PC-3 (cell line): Measurements from ENCODE around the gene NLGN1. TPM values are rescaled to one million over a fixed set of nuclear protein-coding genes. Genes with fewer than 3 reads are reported as not detected.

Source experiments
- ATAC-seq: fragments of 200-7000 bp; cut with Tn5 transposase; 2 replicates; pipeline ENCODE4 v1.9.1; 2020; ENCODE audit warnings: mild to moderate bottlenecking, moderate library complexity
- BruUV-seq: library from RNA; stranded (reverse); fragments of 400-500 nt; replicated peaks from 2 replicates; lab custom pipeline; 2021; lab: Mats Ljungman, UMichigan
- CTCF ChIA-PET: fragments of 300-600 bp; sonication (Branson Sonifier 250); formaldehyde crosslinking; loops from one replicate; lab custom pipeline; 2022; ENCODE audit warnings: antibody characterized with exemption; lab: Charles Lee
- POLR2A ChIA-PET: fragments of 300-600 bp; sonication (Branson Sonifier 250); formaldehyde crosslinking; loops from one replicate; lab custom pipeline; 2022; ENCODE audit warnings: antibody characterized with exemption; ENCODE audit not compliant: unreplicated experiment; lab: Charles Lee
- DNase-seq: peaks from one replicate; pipeline ENCODE4 v3.0.0-alpha.2; 2015
- H2AFZ ChIP-seq: fragments of 300-600 bp; sonication (generic); 2 replicates; pipeline ENCODE4 v1.6.0; 2016; ENCODE audit warnings: antibody characterized with exemption, low read length
- H3F3A ChIP-seq: fragments of 300-600 bp; sonication (generic); one replicate; pipeline ENCODE4 v1.6.0; 2017; ENCODE audit warnings: antibody characterized with exemption, low read length, control low read depth, mild to moderate bottlenecking; ENCODE audit not compliant: unreplicated experiment
- H3K27ac ChIP-seq: fragments of 300-600 bp; sonication (generic); 2 replicates; pipeline ENCODE4 v1.5.1; 2016; ENCODE audit warnings: mild to moderate bottlenecking, low read length
- H3K27me3 ChIP-seq: fragments of 300-600 bp; sonication (generic); 2 replicates; pipeline ENCODE4 v1.6.1; 2016; ENCODE audit warnings: low read length, mixed read lengths
- H3K36me3 ChIP-seq: fragments of 300-600 bp; sonication (generic); 2 replicates; pipeline ENCODE4 v1.6.1; 2016; ENCODE audit warnings: low read depth, mixed run types, low read length, mixed read lengths
- H3K4me1 ChIP-seq: fragments of 300-600 bp; sonication (generic); 2 replicates; pipeline ENCODE4 v1.5.1; 2016; ENCODE audit warnings: low read length; ENCODE audit not compliant: insufficient read depth
- H3K4me2 ChIP-seq: fragments of 300-600 bp; sonication (generic); 2 replicates; pipeline ENCODE4 v1.6.0; 2016; ENCODE audit warnings: low read length
- H3K4me3 ChIP-seq: fragments of 300-600 bp; sonication (generic); 2 replicates; pipeline ENCODE4 v1.5.1; 2016; ENCODE audit warnings: mild to moderate bottlenecking, low read length, mixed read lengths
- H3K79me2 ChIP-seq: fragments of 300-600 bp; sonication (generic); 2 replicates; pipeline ENCODE4 v1.6.1; 2017; ENCODE audit warnings: low read length, mixed read lengths
- H3K9ac ChIP-seq: fragments of 300-600 bp; sonication (generic); 2 replicates; pipeline ENCODE4 v1.6.0; 2016; ENCODE audit warnings: mild to moderate bottlenecking, low read length
- H3K9me2 ChIP-seq: fragments of 300-600 bp; sonication (generic); replicated peaks from 2 replicates; pipeline ENCODE4 v1.6.1; 2016; ENCODE audit warnings: mixed run types, low read length, mixed read lengths
- H3K9me3 ChIP-seq: fragments of 300-600 bp; sonication (generic); 2 replicates; pipeline ENCODE4 v1.6.1; 2016; ENCODE audit warnings: low read length, mixed read lengths
- H4K20me1 ChIP-seq: fragments of 300-600 bp; sonication (generic); 2 replicates; pipeline ENCODE4 v1.6.1; 2016; ENCODE audit warnings: low read length, mixed read lengths
- EZH2 ChIP-seq: fragments of 300-600 bp; sonication (generic); IDR thresholded peaks from one replicate; pipeline ENCODE4 v1.6.1; 2017; ENCODE audit warnings: antibody characterized with exemption, mild to moderate bottlenecking, low read length; ENCODE audit not compliant: unreplicated experiment
- EZH2phosphoT487 ChIP-seq: fragments of 300-600 bp; sonication (generic); IDR thresholded peaks from 2 replicates; pipeline ENCODE4 v1.6.1; 2018; ENCODE audit warnings: mild to moderate bottlenecking, antibody characterized with exemption, low read length, borderline replicate concordance
- intact Hi-C: fragments of 100-400 bp; cut with micrococcal nuclease; formaldehyde crosslinking; loops from 2 replicates; pipeline ENCODE4 v1.9.0; 2023
- total RNA-seq: library from RNA; depleted of rRNA; stranded (reverse); fragments of >200 nt; gene quantifications from 2 replicates; pipeline ENCODE4 v1.2.3, GENCODE V29; 2014
- TF ChIP-seq, protein P1 (sequence below): fragments of 300-600 bp; sonication (generic); conservative IDR thresholded peaks from 2 replicates; pipeline ENCODE4 v1.5.1; 2017; ENCODE audit warnings: antibody characterized with exemption, low read depth, mild to moderate bottlenecking, low read length

Gene NLGN1
- total RNA-seq, 1 experiment from 2014 or later: 0.77 TPM

DNA sequence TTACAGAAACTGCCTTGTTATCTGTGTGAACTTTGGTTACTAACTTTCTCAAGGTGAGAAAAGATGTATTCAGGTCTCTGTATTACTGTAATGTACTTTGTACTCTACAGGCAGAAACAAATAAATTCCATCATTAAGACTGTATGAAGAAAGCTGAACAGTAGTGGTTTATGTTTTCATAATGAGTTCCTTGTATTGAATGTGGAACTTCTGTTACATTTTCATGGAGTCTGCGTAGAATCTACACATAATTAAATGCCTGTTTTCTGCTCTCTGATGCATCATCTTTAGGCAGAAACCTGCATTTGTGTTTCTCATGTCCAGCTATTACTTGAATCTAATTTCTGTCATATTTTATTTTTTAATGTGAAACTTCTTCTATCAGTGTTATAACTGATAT is 302.8 kb downstream of the NLGN1 start:
- Histone ChIP-seq H3K27me3 (no peaks in the 10 kb centered on the region), H3K9ac (no peak overlapping the region), H2AFZ (no peak overlapping the region), H4K20me1 (no peaks in the 10 kb centered on the region), H3K79me2 (no peaks in the 10 kb centered on the region), H3K4me3 (no peak overlapping the region), H3K4me2 (no peak overlapping the region), H3K9me3 (no peaks in the 10 kb centered on the region), H3F3A (no peaks in the 10 kb centered on the region), H3K9me2 (no peaks in the 10 kb centered on the region), H3K4me1 (no peaks in the 10 kb centered on the region), H3K36me3 (no peaks in the 10 kb centered on the region), H3K27ac (no peak overlapping the region)
- ATAC-seq: no peak
- ChIA-PET POLR2A (no interaction called here), CTCF (no interaction called here)
- DNase-seq: no peak
- intact Hi-C loops: no loop called here
- no TSS peak for BruUV-seq
- TF ChIP-seq, protein P1, sequence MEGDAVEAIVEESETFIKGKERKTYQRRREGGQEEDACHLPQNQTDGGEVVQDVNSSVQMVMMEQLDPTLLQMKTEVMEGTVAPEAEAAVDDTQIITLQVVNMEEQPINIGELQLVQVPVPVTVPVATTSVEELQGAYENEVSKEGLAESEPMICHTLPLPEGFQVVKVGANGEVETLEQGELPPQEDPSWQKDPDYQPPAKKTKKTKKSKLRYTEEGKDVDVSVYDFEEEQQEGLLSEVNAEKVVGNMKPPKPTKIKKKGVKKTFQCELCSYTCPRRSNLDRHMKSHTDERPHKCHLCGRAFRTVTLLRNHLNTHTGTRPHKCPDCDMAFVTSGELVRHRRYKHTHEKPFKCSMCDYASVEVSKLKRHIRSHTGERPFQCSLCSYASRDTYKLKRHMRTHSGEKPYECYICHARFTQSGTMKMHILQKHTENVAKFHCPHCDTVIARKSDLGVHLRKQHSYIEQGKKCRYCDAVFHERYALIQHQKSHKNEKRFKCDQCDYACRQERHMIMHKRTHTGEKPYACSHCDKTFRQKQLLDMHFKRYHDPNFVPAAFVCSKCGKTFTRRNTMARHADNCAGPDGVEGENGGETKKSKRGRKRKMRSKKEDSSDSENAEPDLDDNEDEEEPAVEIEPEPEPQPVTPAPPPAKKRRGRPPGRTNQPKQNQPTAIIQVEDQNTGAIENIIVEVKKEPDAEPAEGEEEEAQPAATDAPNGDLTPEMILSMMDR: no peak
- no peak for TF ChIP-seq EZH2phosphoT487
- TF ChIP-seq EZH2: no peak

DNA sequence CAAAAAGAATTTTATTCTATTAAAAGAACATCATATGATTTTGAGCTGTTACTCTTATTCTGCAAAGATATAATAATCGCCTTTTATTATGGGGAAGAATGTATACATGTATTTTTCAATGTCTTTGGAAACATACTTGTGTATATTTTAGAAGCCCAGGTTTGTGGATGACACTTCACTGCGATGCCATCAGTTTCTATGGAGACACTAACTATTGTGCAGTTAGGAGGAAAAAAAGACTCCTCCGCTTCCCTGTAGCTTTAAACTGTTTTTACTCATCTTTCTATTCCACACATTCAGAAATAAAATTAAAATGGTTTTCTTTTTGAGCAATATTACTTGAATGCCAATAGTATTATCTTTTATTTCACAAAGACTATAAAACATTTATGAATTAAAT is 305.0 kb downstream of the NLGN1 start:
- no peaks in the 10 kb centered on the region for H3K27me3 ChIP-seq
- ChIA-PET POLR2A (no interaction called here), CTCF (no interaction called here)
- H3K79me2 ChIP-seq: no peaks in the 10 kb centered on the region
- no peaks in the 10 kb centered on the region for H3K36me3 ChIP-seq
- DNase-seq: no peak
- H3F3A ChIP-seq: no peaks in the 10 kb centered on the region
- no peak overlapping the region for H3K9ac ChIP-seq
- no peak for TF ChIP-seq EZH2
- TF ChIP-seq, protein P1: no peak
- no peak overlapping the region for H3K4me3 ChIP-seq
- no peaks in the 10 kb centered on the region for H3K4me1 ChIP-seq
- no peak for ATAC-seq
- H3K27ac ChIP-seq: no peak overlapping the region
- no peak overlapping the region for H2AFZ ChIP-seq
- no peaks in the 10 kb centered on the region for H3K9me3 ChIP-seq
- H4K20me1 ChIP-seq: no peaks in the 10 kb centered on the region
- no peaks in the 10 kb centered on the region for H3K9me2 ChIP-seq
- BruUV-seq: no TSS peak
- H3K4me2 ChIP-seq: no peak overlapping the region
- intact Hi-C loops: no loop called here

DNA sequence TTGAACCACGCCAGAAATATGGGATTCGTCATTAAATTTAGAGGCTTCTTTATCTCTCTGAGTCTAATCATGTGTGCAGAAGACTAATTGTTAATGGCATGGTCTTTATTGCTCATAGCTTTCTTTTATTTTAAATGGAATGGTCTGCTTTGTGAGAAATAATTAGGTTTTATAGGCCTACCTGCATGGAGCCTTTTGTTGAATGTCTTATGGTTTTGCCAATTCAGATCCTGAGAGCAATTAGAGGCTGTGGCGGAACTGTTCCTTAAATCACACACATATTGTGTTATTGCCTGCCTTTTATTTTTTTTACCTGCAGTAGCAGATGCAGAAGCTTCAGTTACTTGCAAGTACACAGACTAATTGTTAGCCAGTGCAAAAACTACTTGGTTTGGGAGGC is 306.2 kb downstream of the NLGN1 start:
- Histone ChIP-seq H3K4me2 (no peak overlapping the region), H3K9me2 (no peaks in the 10 kb centered on the region), H3K4me3 (no peak overlapping the region), H3K4me1 (no peaks in the 10 kb centered on the region), H2AFZ (no peak overlapping the region), H3K36me3 (no peaks in the 10 kb centered on the region), H3K9ac (no peak overlapping the region), H3K27ac (no peak overlapping the region), H3F3A (no peaks in the 10 kb centered on the region), H3K27me3 (no peaks in the 10 kb centered on the region; the same call in 1 of the 2 replicates), H3K9me3 (no peaks in the 10 kb centered on the region), H3K79me2 (no peaks in the 10 kb centered on the region), H4K20me1 (no peaks in the 10 kb centered on the region)
- ChIA-PET CTCF (no interaction called here), POLR2A (no interaction called here)
- DNase-seq (no peak), ATAC-seq (no peak)
- intact Hi-C loops: no loop called here
- no TSS peak for BruUV-seq
- TF ChIP-seq EZH2phosphoT487 (no peak), EZH2 (no peak)
- TF ChIP-seq, protein P1: no peak
